ENCODE results near the gene ASGR1. TPM values are rescaled to one million over a fixed set of nuclear protein-coding genes. Genes with fewer than 3 reads are reported as not detected.

ASGR1 gene
- total RNA-seq, 1 experiment from 2014 or later: 0.95 TPM

DNA sequence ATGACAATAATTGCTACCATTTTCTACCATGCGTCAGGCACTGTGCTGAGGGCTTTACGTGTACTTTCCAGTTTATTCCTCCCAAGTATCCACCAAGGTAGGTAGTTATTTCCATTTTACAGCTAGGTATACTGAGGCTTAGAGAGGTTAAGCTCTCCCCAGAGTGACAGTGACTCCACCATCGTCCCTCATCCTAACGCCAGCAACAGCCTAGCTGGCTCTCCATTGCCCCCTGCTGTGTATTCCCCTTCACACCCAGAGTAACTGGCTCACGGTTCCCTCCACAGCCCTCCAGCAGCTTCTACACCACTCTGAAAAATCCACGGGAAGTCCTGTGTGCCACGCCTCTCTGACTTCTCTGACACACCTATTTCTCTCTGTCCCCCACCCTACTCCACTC, 7.1 kb upstream of the ASGR1 start:
- Histone ChIP-seq H3K9me2 (replicated peaks; ENCODE audit: low read length) (no peaks in the 10 kb centered on the region), H3K9me3 (ENCODE audit: low read length) (no peaks in the 10 kb centered on the region), H3K27ac (ENCODE audit: low read length) (no peak overlapping the region), H3K79me2 (ENCODE audit: low read length) (no peaks in the 10 kb centered on the region), H3K4me2 (ENCODE audit: low read length) (no peak overlapping the region), H3K27me3 (ENCODE audit: low read length) (no peaks in the 10 kb centered on the region), H2AFZ (ENCODE audit: low read length) (no peak overlapping the region), H3K4me3 (ENCODE audit: low read length) (no peak overlapping the region), H4K20me1 (ENCODE audit: low read length) (no peaks in the 10 kb centered on the region), H3K4me1 (ENCODE audit: insufficient read depth, low read length) (no peaks in the 10 kb centered on the region), H3F3A (ENCODE audit: low read length, unreplicated experiment) (no peaks in the 10 kb centered on the region), H3K9ac (ENCODE audit: low read length) (no peak overlapping the region), H3K36me3 (ENCODE audit: low read depth, low read length) (no peaks in the 10 kb centered on the region)
- ATAC-seq (no peak), DNase-seq (no peak)
- ChIA-PET POLR2A (ENCODE audit: unreplicated experiment) (no interaction called here), CTCF (no interaction called here)
- no TSS peak for BruUV-seq (replicated peaks)
- intact Hi-C loops (cut with micrococcal nuclease): no loop called here
- TF ChIP-seq EZH2 (IDR thresholded peaks at IDR 0.05; ENCODE audit: low read length, unreplicated experiment): no peak
- no peak for TF ChIP-seq EZH2phosphoT487 (IDR thresholded peaks at IDR 0.05; ENCODE audit: borderline replicate concordance, low read length)
- TF ChIP-seq, protein P1, sequence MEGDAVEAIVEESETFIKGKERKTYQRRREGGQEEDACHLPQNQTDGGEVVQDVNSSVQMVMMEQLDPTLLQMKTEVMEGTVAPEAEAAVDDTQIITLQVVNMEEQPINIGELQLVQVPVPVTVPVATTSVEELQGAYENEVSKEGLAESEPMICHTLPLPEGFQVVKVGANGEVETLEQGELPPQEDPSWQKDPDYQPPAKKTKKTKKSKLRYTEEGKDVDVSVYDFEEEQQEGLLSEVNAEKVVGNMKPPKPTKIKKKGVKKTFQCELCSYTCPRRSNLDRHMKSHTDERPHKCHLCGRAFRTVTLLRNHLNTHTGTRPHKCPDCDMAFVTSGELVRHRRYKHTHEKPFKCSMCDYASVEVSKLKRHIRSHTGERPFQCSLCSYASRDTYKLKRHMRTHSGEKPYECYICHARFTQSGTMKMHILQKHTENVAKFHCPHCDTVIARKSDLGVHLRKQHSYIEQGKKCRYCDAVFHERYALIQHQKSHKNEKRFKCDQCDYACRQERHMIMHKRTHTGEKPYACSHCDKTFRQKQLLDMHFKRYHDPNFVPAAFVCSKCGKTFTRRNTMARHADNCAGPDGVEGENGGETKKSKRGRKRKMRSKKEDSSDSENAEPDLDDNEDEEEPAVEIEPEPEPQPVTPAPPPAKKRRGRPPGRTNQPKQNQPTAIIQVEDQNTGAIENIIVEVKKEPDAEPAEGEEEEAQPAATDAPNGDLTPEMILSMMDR (conservative IDR thresholded peaks at IDR 0.05; ENCODE audit: low read depth, low read length): no peak

DNA sequence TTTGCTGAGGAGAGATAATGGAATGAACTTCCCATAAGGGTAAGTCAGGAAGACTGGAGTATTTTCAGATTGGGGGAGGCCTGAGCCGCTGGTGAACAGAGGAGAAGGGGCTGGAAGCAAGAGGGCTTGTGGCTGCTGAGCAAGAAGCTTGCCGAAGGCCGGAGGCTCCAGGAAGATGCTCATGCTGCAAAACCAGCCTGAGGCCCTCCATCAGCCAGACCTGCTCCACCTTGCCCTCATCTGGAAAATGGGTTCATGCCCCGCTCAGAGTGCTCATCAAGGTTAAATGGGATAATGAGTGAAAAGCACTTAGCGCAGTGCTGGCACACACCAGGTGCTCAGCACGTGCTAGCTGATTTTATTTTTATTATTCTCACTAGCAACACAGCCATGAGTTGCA, 5.5 kb upstream of the ASGR1 start:
- Histone ChIP-seq H3K9me3 (ENCODE audit: low read length) (no peaks in the 10 kb centered on the region), H3F3A (ENCODE audit: low read length, unreplicated experiment) (no peaks in the 10 kb centered on the region), H3K36me3 (ENCODE audit: low read depth, low read length) (no peaks in the 10 kb centered on the region), H4K20me1 (ENCODE audit: low read length) (no peaks in the 10 kb centered on the region), H2AFZ (ENCODE audit: low read length) (no peak overlapping the region), H3K79me2 (ENCODE audit: low read length) (no peaks in the 10 kb centered on the region), H3K4me2 (ENCODE audit: low read length) (no peak overlapping the region), H3K4me3 (ENCODE audit: low read length) (no peak overlapping the region), H3K27ac (ENCODE audit: low read length) (no peak overlapping the region), H3K9ac (ENCODE audit: low read length) (no peak overlapping the region), H3K27me3 (ENCODE audit: low read length) (no peaks in the 10 kb centered on the region), H3K9me2 (replicated peaks; ENCODE audit: low read length) (no peaks in the 10 kb centered on the region), H3K4me1 (ENCODE audit: insufficient read depth, low read length) (no peaks in the 10 kb centered on the region)
- DNase-seq: no peak
- no peak for ATAC-seq
- BruUV-seq (replicated peaks): no TSS peak
- ChIA-PET CTCF (no interaction called here), POLR2A (ENCODE audit: unreplicated experiment) (no interaction called here)
- no peak for TF ChIP-seq EZH2 (IDR thresholded peaks at IDR 0.05; ENCODE audit: low read length, unreplicated experiment)
- TF ChIP-seq, protein P1 (conservative IDR thresholded peaks at IDR 0.05; ENCODE audit: low read depth, low read length): no peak
- TF ChIP-seq EZH2phosphoT487 (IDR thresholded peaks at IDR 0.05; ENCODE audit: borderline replicate concordance, low read length): no peak
- intact Hi-C loops (cut with micrococcal nuclease): no loop called here

DNA sequence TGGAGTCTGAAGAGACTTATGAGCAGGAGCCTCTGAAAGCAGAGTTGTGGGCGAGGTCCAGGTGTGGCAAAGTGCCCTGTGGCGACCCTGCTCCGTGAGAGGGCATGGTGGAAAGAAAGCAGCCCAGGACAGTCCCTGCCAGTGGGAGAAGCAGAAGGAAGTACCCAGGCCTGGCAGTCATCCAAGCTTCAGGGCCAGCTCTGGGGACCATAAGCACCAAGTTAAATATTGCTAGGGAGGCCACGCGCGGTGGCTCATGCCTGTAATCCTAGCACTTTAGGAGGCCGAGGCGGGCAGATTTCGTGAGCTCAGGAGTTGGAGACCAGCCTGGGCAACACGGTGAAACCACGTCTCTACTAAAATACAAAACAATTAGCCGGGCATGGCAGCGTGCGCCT, 4.9 kb upstream of the ASGR1 start:
- ATAC-seq: no peak
- Histone ChIP-seq H3K36me3 (ENCODE audit: low read depth, low read length) (no peaks in the 10 kb centered on the region), H3K4me3 (ENCODE audit: low read length) (no peak overlapping the region), H3K79me2 (ENCODE audit: low read length) (no peaks in the 10 kb centered on the region), H3F3A (ENCODE audit: low read length, unreplicated experiment) (no peaks in the 10 kb centered on the region), H3K9me2 (replicated peaks; ENCODE audit: low read length) (no peaks in the 10 kb centered on the region), H3K27me3 (ENCODE audit: low read length) (no peaks in the 10 kb centered on the region), H4K20me1 (ENCODE audit: low read length) (no peaks in the 10 kb centered on the region), H2AFZ (ENCODE audit: low read length) (no peak overlapping the region), H3K4me1 (ENCODE audit: insufficient read depth, low read length) (no peaks in the 10 kb centered on the region), H3K9me3 (ENCODE audit: low read length) (no peaks in the 10 kb centered on the region), H3K4me2 (ENCODE audit: low read length) (no peak overlapping the region), H3K27ac (ENCODE audit: low read length) (no peak overlapping the region), H3K9ac (ENCODE audit: low read length) (no peak overlapping the region)
- no peak for DNase-seq
- POLR2A ChIA-PET (ENCODE audit: unreplicated experiment): no interaction called here
- intact Hi-C loops (cut with micrococcal nuclease): no loop called here
- CTCF ChIA-PET: no interaction called here
- no peak for TF ChIP-seq EZH2 (IDR thresholded peaks at IDR 0.05; ENCODE audit: low read length, unreplicated experiment)
- TF ChIP-seq, protein P1 (conservative IDR thresholded peaks at IDR 0.05; ENCODE audit: low read depth, low read length): no peak
- no peak for TF ChIP-seq EZH2phosphoT487 (IDR thresholded peaks at IDR 0.05; ENCODE audit: borderline replicate concordance, low read length)
- no TSS peak for BruUV-seq (replicated peaks)
